HG02759 (cell line): ENCODE data around the gene WASHC3.
A peak's percentile ranks its signal among the peaks of the same experiment; 100 is the strongest.
"Not testable (repeated sequence)": the region's sequence is repeated elsewhere in the genome, so short reads cannot be mapped to it uniquely, and the experiment has no call there.

ENCODE experiments used
- ATAC-seq: cut with Tn5 transposase; IDR thresholded peaks from one replicate; pipeline ENCODE4 v1.9.1; 2021; ENCODE audit warnings: mild to moderate bottlenecking, moderate library complexity; ENCODE audit not compliant: unreplicated experiment

The WASHC3 gene

GRCh38 chr12:102061560-102062418 lies at the start of gene WASHC3:
TSS of gene WASHC3 (minus strand) at chr12:102061991. CDS start at chr12:102061962, 29 bp downstream.
- peak; percentile 97 for ATAC-seq

GRCh38 chr12:102110782-102111181 lies 49.0 kb upstream of the WASHC3 start:
- no peak for ATAC-seq

GRCh38 chr12:102107970-102108369 lies 46.2 kb upstream of the WASHC3 start:
- no peak for ATAC-seq

- ATAC-seq: no peak
Observed at GRCh38 chr12:102106905-102107304, 45.1 kb upstream of the WASHC3 start.

GRCh38 chr12:102096855-102097254 lies 35.1 kb upstream of the WASHC3 start:
- no peak for ATAC-seq

- no peak for ATAC-seq
Observed at GRCh38 chr12:102095677-102096263, 34.0 kb upstream of the WASHC3 start.

GRCh38 chr12:102093319-102093718 lies 31.5 kb upstream of the WASHC3 start:
- no peak for ATAC-seq

GRCh38 chr12:102089228-102089835 lies 27.5 kb upstream of the WASHC3 start:
- not testable (repeated sequence) for ATAC-seq

- no peak for ATAC-seq
Observed at GRCh38 chr12:102080842-102081241, 19.1 kb upstream of the WASHC3 start.

- ATAC-seq: not testable (repeated sequence)
Observed at GRCh38 chr12:102072092-102072491, 10.3 kb upstream of the WASHC3 start.

- no peak for ATAC-seq
Observed at GRCh38 chr12:102069707-102070106, 7.9 kb upstream of the WASHC3 start.

- no peak for ATAC-seq
Observed at GRCh38 chr12:102067574-102068258, 5.9 kb upstream of the WASHC3 start.

- no peak for ATAC-seq
Observed at GRCh38 chr12:102064476-102064875, 2.7 kb upstream of the WASHC3 start.

- ATAC-seq: no peak
Observed at GRCh38 chr12:102063069-102063468, 1.3 kb upstream of the WASHC3 start.

GRCh38 chr12:102062419-102062806 lies 622 bp upstream of the WASHC3 start:
- ATAC-seq: no peak

GRCh38 chr12:102061096-102061559 lies 663 bp downstream of the WASHC3 start:
- ATAC-seq: peak; percentile 34

- ATAC-seq: no peak
Observed at GRCh38 chr12:102059343-102059742, 2.4 kb downstream of the WASHC3 start.

- no peak for ATAC-seq
Observed at GRCh38 chr12:102054345-102054744, 7.4 kb downstream of the WASHC3 start.

GRCh38 chr12:102053062-102053349 lies 8.8 kb downstream of the WASHC3 start:
- ATAC-seq: no peak

- no peak for ATAC-seq
Observed at GRCh38 chr12:102052192-102053061, 9.4 kb downstream of the WASHC3 start.
